ENCODE measurements around the gene S100A16.
"Not testable (repeated sequence)": the region's sequence is repeated elsewhere in the genome, so short reads cannot be mapped to it uniquely, and the experiment has no call there.

S100A16 gene

DNA sequence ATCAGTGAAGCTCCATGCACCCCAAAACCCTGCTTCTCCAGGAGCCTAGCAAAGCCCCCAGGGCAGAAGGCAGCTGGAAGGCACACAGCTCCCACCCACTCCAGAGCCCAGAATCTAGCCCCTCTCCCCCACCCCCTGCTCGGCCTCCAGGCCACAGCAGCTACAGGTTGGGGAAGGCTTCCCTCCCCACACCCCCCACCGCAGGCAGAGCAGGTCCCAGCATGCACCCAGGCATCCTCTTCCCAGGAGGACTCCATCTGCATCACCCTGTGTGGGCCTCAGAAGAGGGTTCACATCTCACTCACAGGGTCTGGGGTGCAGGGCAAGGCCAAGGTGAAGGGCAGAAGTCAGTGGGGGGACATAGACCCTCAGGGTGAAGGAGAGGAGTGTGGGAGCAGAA lies 2.5 kb upstream of the S100A16 start:
- DNase-seq (ENCODE audit: low read depth) = no peak

DNA sequence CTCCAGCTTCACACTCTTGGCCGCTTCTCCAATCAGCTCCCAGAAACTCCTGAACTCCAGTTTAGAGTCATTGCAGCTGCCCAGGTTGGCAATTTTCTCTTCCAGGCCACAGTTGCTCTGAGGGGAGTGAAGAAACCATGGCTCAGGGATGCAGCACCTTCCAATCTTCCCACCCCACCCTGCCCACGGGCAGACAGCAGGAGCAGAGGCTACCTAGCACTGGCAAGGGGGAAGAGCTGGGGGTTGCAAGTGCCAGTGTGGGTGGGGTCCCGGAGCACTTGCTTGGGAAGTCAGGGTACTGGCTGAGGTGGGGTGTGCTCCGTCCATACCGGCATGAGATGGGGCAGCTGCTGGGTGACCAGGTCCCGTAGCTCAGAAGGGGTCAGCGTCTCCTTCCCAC lies 2.0 kb upstream of the S100A16 start:
- no peak for DNase-seq (ENCODE audit: low read depth)

DNA sequence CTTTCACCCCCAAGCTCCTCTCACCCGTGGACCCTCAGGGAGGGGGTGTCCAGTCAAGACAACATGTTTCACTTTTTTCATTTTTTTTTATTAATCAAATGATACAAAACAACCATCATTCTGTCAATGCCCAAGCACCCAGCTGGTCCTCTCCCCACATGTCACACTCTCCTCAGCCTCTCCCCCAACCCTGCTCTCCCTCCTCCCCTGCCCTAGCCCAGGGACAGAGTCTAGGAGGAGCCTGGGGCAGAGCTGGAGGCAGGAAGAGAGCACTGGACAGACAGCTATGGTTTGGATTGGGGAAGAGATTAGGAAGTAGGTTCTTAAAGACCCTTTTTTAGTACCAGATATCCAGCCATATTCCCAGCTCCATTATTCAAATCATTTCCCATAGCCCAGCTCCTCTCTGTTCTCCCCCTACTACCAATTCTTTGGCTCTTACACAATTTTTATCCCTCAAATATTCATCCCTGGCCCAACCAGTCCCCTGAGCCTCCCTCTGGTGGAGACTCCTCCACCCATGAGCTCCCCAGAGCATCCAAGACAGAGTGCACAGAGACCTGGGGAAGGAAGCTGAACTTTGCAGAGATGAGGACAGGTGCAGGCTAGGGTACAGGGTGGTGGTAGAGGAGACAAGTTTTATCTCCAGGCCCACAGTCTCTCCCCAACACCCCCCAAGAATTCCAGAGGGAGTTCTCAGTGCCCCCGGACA lies 1.4 kb upstream of the S100A16 start:
- no peak for DNase-seq (ENCODE audit: low read depth)

DNA sequence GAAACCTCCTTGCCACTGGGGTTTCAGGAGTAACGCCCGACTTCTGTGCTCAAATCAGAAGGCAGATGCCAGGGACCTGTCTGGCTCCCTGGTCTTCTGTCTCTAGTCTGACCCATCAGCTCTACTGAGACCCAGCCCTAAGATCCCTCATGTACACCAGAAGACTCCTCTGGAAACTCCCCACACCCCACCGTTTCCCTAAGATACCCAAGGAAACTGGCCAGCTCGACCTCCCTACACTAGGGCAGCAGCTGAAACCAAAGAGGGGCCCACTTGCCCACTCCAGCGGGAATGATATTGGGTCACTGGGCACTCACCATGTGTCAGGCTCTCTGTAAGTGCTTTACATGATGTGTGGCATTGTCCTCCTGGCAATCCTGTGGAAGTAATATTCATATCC lies 469 bp upstream of the S100A16 start:
- no peak for DNase-seq (ENCODE audit: low read depth)

DNA sequence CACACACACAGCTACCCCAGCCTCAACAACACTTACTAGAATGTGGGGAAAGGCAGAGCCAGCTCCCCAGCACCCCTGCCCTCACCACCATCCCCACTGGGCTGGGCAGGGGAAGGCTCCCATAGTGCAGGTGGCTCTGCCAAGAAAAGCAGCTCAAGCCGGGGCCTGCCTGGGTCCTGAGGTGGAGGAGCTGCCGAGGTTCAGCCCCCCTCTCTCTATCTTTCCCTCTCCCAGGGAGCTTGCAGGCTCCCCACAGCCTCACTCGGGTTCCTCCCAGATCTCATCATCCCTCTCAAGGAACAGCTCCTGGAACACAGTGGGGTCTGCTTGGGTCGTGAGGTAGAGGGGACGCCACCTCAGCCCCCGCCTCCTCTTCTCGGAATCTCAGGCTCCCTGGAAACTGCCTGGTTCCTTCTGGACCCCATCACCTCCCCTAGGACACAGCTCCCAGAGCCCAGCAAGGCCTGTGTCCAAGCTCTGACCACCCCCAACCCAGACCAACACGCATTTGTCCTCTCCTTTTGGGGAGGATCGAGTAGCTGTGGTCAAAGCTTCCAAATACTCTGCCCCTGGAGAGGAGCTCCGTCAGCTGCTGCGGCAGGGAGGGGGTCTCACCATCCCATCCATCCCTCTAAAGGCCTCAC lies 704 bp downstream of the S100A16 start:
- DNase-seq (ENCODE audit: low read depth) = no peak

DNA sequence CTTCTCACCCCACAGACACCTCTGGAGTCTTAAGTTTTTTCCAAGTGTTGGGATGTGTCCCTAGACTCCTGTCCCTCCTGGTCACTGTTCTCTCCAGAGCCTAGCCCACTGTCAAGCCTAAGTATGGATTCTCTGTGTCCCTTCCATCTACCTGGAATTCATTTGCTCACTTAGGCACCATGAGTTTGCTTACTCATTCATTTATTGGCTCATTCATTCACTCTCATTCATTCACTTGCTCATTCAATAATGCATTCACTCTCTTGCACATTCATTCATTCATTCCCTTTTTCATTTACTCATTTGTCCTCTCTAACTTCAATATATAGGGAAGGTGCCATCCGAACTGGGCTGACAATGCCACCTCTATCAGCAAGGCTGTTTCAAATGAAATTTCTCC lies 1.6 kb downstream of the S100A16 start:
- no peak for DNase-seq (ENCODE audit: low read depth)

DNA sequence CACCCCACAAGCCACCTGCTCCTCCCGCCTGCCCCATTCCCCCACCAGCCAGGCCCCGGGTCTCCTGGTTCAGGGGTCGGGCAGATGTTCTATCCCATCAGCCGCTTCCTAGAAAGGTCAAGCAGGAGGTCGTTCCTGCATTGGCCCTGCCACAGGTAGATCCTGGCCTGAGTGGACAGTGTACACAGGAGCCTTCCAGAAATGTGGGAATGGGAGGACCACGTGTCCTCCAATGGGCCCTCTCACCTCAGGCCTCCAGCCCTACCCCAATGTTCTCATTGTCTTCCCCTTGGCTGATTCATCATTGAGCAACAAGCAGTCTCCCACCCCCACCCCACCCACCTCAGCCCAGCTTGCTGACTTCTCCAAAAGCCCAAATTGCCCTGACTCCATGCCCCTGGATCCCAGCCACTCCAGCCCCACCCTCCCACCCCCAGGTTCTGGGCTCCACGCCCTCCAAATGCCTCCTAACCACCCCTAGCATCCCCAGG lies 2.1 kb downstream of the S100A16 start:
- no peak for DNase-seq (ENCODE audit: low read depth)

DNA sequence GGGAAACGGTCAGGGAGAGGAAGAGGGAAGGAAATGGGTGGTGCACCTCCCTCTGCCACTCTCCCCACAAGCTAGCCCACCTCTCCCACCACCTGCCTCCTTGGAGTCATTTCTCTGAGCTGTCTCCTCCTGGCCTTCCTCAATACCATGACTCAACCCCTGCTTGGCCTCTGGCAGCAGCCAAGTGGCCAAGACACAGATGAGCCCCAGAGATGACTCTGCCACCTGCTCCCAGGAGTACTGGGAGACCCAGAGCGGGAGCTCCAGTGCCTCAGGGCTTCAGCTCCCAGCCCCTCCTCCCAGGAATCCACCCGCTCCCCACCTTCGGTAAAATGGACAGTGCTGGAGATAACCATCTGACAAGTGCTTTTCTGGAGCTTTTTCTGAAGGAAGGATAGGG lies 2.6 kb downstream of the S100A16 start:
- no peak for DNase-seq (ENCODE audit: low read depth)

DNA sequence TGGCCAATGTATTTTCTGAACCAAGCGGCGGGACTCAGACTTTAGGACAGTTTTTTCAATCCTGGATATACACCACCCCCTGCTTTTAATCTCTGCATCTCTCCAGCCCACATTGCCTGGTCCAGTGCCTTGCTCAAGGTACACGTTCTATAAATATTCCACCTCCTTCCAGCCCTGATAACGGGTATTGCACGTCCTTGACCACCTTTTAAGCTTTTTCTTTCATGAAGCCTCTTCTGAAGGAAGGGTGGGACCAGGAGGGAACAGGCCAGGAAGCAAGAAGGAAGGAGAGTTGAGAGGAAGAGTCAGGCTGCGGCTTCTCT lies 3.4 kb downstream of the S100A16 start:
- DNase-seq (ENCODE audit: low read depth) = no peak

DNA sequence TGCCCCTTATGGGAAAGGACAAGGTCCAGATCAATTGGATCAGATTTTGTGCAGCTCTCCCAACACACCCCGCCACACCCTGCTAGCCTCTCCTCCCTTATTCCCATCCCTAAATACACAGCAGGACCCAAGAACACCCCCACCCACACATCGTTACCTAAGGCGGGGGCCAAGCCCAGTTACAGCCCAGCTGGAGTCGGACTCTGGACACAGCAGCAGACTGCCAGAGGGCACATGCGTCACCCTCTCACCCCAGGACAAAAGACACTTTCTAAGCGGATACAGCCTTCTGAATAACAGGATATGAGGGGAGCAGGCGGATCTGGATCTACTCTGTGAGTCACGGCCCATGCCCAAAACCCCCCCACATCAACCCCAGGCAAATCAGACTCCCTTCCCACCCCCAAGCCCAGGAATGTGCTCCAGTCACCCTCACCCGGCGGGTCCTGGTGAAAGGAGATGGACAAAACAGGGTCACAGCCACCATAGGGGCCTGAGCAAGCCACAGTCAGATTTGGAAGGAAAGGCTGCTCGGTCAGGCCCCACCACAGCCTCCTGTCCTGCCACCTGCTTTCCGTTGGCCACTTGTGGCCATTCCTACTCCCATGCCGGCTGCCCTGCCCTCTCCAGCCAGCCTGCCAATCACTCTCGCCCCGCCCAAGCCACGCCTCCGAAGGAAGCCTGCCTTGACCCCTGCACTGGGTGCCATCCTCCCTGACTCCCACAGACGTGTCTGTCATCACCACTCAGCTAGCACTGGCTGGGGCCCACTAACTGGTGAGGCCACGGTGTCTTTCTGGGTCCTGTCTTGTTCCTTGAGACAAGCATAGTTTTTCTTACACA lies 4.0 kb downstream of the S100A16 start:
- no peak for DNase-seq (ENCODE audit: low read depth)

DNA sequence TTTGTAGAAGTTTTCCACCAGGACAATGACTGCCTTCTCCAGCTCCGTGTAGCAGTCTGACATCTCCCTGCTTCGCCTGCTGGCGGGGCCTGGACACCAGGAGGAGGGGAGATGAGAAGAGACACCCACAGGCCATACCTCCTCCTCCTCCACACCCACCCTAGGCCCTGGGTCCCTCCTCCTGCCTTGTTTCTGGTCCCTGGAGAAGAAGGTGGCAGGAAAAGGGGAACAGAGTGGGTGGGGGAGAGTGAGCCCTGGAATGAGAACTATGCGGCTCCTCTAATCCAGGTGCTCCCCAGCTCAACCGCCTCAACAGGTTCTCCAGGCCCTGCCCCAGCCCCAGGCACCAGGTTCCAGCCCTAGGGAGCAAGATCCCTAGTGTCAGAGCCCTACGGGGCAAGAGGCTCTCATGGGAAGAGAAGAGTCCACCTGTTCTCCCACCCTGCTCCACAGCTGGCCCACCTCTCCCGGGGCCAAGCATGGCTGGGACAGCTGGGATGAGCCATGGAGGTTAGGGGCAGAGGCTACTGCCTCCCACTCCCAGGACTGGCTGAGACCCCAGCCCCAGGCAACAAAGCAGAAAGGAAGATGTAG lies 4.8 kb downstream of the S100A16 start:
- DNase-seq (ENCODE audit: low read depth) = no peak

DNA sequence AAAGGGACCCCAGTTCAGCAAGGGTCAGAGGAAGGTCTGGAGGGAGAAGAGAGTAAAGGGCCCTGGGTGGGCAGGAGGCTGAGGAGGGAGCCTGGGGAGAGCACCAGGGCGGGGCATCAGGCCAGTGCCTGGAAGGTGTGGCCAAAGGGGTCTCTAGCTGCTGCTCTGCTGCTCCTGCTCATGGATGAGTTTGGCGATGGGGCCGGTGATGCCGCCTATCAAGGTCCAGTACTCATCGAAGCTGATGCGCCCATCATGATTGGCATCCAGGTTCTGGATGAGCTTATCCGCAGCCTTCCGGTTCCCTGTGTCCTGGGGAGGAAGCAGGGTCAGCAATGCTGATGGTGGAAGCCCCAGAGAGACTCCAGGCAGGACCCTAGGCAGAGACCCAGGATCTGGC lies 5.6 kb downstream of the S100A16 start:
- no peak for DNase-seq (ENCODE audit: low read depth)

DNA sequence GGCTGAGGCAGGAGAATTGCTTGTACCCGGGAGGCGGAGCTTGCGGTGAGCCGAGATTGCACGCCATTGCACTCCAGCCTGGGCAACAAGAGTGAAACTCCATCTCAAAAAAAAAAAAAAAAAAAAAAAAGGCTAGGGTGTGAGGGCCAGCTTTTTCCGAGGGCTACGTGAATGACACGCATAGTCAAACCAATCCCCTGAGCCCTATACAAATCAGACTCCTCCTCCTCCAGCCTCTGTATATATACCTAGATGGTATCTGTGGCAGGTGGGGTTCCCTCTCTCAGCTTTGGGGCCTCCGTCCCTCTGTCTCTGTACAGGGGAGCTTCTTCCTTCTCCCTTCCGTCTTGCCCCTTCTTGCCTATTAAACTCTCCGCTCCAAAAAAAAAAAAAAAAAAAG lies 6.7 kb downstream of the S100A16 start:
- no peak for DNase-seq (ENCODE audit: low read depth)

DNA sequence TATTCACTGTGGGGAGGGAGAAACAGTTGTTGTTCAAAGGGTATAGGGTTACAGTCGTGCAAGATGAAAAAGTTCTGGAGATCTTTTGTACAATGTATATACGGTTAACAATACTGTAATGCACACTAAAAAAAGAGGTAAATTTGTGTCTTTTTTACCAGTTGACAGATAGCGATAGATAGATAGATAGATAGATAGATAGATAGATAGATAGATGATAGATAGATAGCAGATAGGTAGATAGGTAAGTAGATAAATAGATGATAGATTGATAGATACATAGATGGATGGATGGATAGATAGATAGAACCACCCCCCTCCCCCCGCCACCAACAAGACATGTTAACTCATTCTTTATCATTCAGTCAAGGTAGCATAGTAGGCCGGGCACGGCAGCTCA lies 10.2 kb downstream of the S100A16 start:
- no peak for DNase-seq (ENCODE audit: low read depth)

DNA sequence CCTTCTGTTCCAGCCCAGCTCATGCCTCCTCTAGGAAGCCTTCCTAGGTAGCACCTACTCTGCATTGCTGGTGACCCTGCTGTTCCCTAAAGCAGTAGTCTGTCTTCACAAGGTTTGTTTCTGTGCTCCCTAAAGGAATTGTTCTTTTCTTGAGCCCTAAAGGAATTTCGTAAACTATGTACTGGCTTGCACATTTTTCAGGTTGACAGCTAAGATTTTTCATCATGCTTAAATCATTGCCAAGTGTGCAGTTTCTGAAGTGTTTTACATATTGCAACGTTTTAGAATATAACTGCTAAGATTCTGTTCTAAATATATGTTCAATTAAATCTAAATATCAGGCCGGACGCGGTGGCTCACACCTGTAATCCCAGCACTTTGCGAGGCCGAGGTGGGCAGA lies 13.1 kb downstream of the S100A16 start:
- DNase-seq (ENCODE audit: low read depth) = no peak

DNA sequence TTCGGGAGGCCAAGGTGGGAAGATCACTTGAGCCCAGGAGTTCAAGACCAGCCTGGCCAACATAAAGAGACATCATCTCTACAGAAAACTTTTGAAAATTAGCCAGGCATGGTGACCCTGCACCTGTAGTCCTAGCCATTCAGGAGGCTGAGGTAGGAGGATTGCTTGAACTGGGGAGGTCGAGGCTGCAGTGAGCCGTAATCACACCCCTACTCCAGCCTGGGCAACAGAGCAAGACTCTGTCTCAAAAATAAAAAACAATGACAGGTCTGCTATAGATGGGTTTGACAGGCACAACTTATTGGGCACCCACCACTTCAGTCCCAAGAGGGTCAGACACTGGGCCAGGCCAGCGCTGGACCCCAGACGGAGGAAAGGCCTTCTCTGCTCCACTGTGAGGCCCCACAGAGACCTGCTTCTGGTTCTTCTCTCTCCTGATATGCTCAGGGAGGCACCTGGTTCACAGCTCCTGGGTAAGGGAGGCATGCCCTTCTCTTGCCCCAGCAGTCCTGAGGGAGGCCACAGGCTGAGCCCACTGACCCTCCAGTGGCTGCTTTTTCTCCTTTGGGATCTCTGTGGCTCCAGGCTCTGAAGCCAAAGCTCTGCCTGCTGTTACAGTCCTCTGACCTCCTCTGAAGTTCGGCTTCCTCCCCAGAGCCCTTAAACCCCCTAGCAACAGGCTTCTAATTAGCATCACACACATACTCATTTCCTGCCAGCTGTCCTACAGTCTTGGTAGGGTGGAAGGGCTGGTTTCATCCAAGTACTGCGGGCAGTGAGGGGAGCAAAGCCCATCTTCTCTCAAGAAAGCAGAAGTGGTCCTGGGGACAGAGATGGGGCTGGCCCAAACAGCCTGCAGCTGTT lies 14.4 kb downstream of the S100A16 start:
- DNase-seq (ENCODE audit: low read depth) = no peak

DNA sequence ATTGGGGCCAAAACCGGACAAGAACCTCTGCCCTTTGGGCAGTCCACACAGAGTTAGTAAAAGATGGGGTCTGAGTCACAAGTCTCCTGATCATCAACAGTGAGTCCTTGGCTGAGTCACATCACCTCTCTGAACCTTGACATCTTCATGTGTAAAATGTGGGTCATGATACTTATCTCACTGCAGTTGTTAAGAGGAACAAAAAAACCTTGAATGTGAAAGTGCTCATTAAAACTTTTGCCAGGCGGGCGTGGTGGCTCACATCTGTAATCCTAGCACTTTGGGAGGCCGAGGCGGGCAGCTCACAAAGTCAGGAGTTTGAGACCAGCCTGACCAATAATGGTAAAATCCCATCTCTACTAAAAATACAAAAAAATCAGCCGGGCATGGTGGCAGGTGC lies 15.7 kb downstream of the S100A16 start:
- DNase-seq (ENCODE audit: low read depth) = no peak

DNA sequence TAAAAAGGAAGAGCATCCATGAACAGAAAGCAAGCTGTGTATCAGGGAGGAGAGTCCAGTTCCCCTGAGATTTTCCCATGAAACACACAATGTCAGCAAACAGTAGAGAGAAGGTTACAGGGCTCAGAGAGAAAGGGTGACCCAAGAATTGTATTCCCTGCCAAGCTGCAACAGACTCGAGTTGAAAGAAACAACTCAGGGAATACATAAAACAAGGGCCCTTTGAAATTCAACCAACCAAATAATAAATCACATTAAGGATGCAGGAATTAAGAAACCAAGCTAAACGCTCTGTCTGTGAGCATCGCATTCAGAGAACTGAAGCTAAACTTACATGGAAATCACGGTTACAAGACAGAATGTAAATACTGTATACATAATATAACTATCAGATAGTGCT lies 20.2 kb downstream of the S100A16 start:
- DNase-seq (ENCODE audit: low read depth) = no peak

DNA sequence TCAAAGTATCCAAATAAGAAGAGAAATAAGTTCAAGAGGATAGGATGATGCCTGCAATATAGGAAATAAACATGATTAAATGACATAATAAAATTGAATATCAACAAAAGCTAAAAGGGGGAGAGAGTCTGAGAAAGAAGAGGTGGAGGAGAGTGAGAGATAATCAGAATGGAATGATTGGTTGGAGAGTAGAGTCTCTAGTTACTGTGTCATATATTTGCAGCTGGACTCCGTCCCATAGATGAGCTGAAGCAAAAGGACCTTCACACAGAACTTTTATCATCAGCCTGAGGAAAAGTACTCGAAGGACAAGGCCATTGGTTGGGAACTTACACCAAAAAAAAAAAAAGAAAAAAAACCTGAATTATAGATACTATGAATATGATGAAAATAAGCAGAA lies 24.5 kb downstream of the S100A16 start:
- no peak for DNase-seq (ENCODE audit: low read depth)

DNA sequence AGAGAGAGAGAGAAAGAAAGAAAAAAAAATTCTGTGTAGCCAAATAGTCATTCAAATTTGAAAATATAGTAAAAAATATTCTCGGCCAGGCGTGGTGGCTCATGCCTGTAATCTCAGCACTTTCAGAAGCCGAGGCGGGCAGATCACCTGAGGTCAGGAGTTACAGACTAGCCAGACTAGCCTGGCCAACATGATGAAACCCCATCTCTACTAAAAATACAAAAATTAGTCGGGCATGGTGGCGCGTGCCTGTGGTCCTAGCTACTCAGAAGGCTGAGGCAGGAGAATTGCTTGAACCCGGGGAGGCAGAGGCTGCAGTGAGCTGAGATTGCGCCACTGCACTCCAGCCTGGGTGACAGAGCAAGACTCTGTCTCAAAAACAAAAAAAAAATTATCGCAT lies 24.9 kb downstream of the S100A16 start:
- not testable (repeated sequence) for DNase-seq (ENCODE audit: low read depth)

DNA sequence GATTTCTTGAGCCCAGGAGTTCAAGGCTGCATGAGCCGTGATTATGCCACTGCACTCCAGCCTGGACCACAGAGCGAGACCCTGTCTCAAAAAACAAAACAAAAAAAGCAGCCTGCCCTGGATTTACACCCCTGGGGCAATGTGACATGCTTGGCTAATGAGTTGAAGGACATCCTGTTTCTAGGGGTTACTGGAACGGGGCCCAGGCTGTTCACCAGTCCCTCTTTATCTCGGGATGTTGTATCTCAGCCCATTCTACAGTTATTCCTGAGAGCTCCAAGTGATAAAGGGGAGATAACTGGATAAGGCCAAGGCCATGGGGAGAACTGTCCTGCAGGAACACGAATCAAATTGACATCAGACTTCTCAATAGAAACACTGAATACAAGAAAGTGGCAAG lies 25.6 kb downstream of the S100A16 start:
- DNase-seq (ENCODE audit: low read depth) = no peak

DNA sequence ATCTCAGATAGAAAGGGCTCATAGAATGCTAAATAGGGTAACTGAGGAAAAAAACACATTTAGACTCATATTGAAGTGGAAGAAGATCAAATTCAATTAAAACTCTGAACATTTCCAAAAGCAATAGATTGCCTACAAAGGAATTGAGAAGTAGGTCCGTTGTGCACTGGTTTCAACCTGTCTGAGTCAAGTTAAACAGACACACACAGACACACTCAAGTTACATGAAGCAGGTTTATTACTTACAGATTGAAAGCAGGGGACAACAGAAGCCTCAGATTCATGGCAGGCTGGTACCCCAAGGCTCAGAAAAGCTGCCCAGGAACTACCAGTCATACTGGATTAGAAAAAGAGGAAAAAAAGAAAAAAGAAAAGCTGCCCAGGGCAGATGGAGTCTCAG lies 26.6 kb downstream of the S100A16 start:
- DNase-seq (ENCODE audit: low read depth) = no peak
